GM19467 (cell line): ENCODE results near the gene RGS5.
"Not testable (repeated sequence)": the region's sequence is repeated elsewhere in the genome, so short reads cannot be mapped to it uniquely, and the experiment has no call there.

Experiments used
- ATAC-seq: cut with Tn5 transposase; IDR thresholded peaks from one replicate; pipeline ENCODE4 v1.9.1; 2021; ENCODE audit warnings: mild to moderate bottlenecking, moderate library complexity; ENCODE audit not compliant: unreplicated experiment

Gene RGS5

GRCh38 chr1:163202833-163203451 is at the start of gene RGS5:
Gene RGS5, minus strand, starts transcription at chr1:163202916. Its CDS starts 81 bp downstream, at chr1:163202835.
- no peak for ATAC-seq

- no peak for ATAC-seq
These were observed 47.8 kb upstream of the RGS5 start for GRCh38 chr1:163250382-163250974.

- no peak for ATAC-seq
These were observed 45.3 kb upstream of the RGS5 start for GRCh38 chr1:163248064-163248463.

GRCh38 chr1:163244648-163245047 is 41.9 kb upstream of the RGS5 start:
- ATAC-seq: not testable (repeated sequence)

GRCh38 chr1:163241746-163242145 is 39.0 kb upstream of the RGS5 start:
- ATAC-seq: no peak

- ATAC-seq: no peak
These were observed 38.0 kb upstream of the RGS5 start for GRCh38 chr1:163240705-163241104.

- not testable (repeated sequence) for ATAC-seq
These were observed 30.9 kb upstream of the RGS5 start for GRCh38 chr1:163233643-163234042.

- no peak for ATAC-seq
These were observed 28.7 kb upstream of the RGS5 start for GRCh38 chr1:163231385-163231784.

- ATAC-seq: no peak
These were observed 28.1 kb upstream of the RGS5 start for GRCh38 chr1:163230827-163231226.

- ATAC-seq: not testable (repeated sequence)
These were observed 25.6 kb upstream of the RGS5 start for GRCh38 chr1:163228271-163228670.

GRCh38 chr1:163227126-163227525 is 24.4 kb upstream of the RGS5 start:
- ATAC-seq: no peak

- no peak for ATAC-seq
These were observed 10.9 kb upstream of the RGS5 start for GRCh38 chr1:163213626-163214025.

GRCh38 chr1:163211667-163212066 is 9.0 kb upstream of the RGS5 start:
- no peak for ATAC-seq

GRCh38 chr1:163205513-163205912 is 2.8 kb upstream of the RGS5 start:
- no peak for ATAC-seq

GRCh38 chr1:163203561-163203960 is 845 bp upstream of the RGS5 start:
- no peak for ATAC-seq

GRCh38 chr1:163201906-163202305 is 810 bp downstream of the RGS5 start:
- no peak for ATAC-seq

- no peak for ATAC-seq
These were observed 5.7 kb downstream of the RGS5 start for GRCh38 chr1:163197022-163197421.

GRCh38 chr1:163196449-163196787 is 6.3 kb downstream of the RGS5 start:
- ATAC-seq: no peak

- no peak for ATAC-seq
These were observed 6.8 kb downstream of the RGS5 start for GRCh38 chr1:163195728-163196448.

- no peak for ATAC-seq
These were observed 11.4 kb downstream of the RGS5 start for GRCh38 chr1:163191301-163191700.

GRCh38 chr1:163188947-163189346 is 13.8 kb downstream of the RGS5 start:
- ATAC-seq: no peak

GRCh38 chr1:163187849-163188248 is 14.9 kb downstream of the RGS5 start:
- ATAC-seq: no peak
